HG02571 (cell line): ENCODE data around the gene KATNAL1.
A peak's percentile ranks its signal among the peaks of the same experiment; 100 is the strongest.

ENCODE experiments used
- ATAC-seq: cut with Tn5 transposase; IDR thresholded peaks from one replicate; pipeline ENCODE4 v1.9.1; 2021; ENCODE audit warnings: mild to moderate bottlenecking, moderate library complexity; ENCODE audit not compliant: unreplicated experiment

The KATNAL1 gene

GRCh38 chr13:30170569-30170968 is 136.8 kb downstream of the KATNAL1 start:
- no peak for ATAC-seq

GRCh38 chr13:30169442-30169841 is 137.9 kb downstream of the KATNAL1 start:
- no peak for ATAC-seq

GRCh38 chr13:30165796-30166195 is 141.6 kb downstream of the KATNAL1 start:
- ATAC-seq = no peak

- ATAC-seq = no peak
Measured at GRCh38 chr13:30165071-30165470, 142.3 kb downstream of the KATNAL1 start.

GRCh38 chr13:30164146-30164545 is 143.2 kb downstream of the KATNAL1 start:
- ATAC-seq = no peak

- ATAC-seq = no peak
Measured at GRCh38 chr13:30163441-30163840, 143.9 kb downstream of the KATNAL1 start.

- ATAC-seq = no peak
Measured at GRCh38 chr13:30159446-30159839, 147.9 kb downstream of the KATNAL1 start.

GRCh38 chr13:30158774-30159445 is 148.4 kb downstream of the KATNAL1 start:
- no peak for ATAC-seq

GRCh38 chr13:30157616-30157993 is 149.7 kb downstream of the KATNAL1 start:
- ATAC-seq = peak; percentile 71

- ATAC-seq = no peak
Measured at GRCh38 chr13:30156826-30157615, 150.3 kb downstream of the KATNAL1 start.

GRCh38 chr13:30156270-30156669 is 151.1 kb downstream of the KATNAL1 start:
- ATAC-seq = no peak

- no peak for ATAC-seq
Measured at GRCh38 chr13:30154931-30155330, 152.4 kb downstream of the KATNAL1 start.

- no peak for ATAC-seq
Measured at GRCh38 chr13:30154531-30154930, 152.8 kb downstream of the KATNAL1 start.

GRCh38 chr13:30153545-30154426 is 153.6 kb downstream of the KATNAL1 start:
- no peak for ATAC-seq
